ENCODE data around the gene DLST.

Gene DLST

GRCh38 chr14:74945852-74946658, 64.3 kb downstream of the DLST start:
- H3K9ac ChIP-seq (ENCODE audit: low read depth, low read length, poor library complexity, severe bottlenecking): no peak overlapping the region
- H3F3A ChIP-seq (ENCODE audit: low read depth): no peaks in the 10 kb centered on the region
- no peaks in the 10 kb centered on the region for H3K9me2 ChIP-seq (replicated peaks; ENCODE audit: low read depth, low read length)
- no peaks in the 10 kb centered on the region for H3K36me3 ChIP-seq (ENCODE audit: insufficient read depth, low read length)
- no peaks in the 10 kb centered on the region for H3K9me3 ChIP-seq (ENCODE audit: insufficient read depth, low read depth, low read length)
- no peaks in the 10 kb centered on the region for H3K27me3 ChIP-seq (ENCODE audit: insufficient read depth, low read length, poor library complexity, severe bottlenecking)
- no peaks in the 10 kb centered on the region for H4K20me1 ChIP-seq (ENCODE audit: insufficient read depth, low read length, poor library complexity, severe bottlenecking)
- H3K4me3 ChIP-seq (ENCODE audit: low read length, poor library complexity, severe bottlenecking): no peak overlapping the region
- H3K4me1 ChIP-seq (ENCODE audit: insufficient read depth, low read length, poor library complexity, severe bottlenecking): peaks cover 5% of the 10 kb centered on the region
- H3K79me2 ChIP-seq (ENCODE audit: insufficient read depth, low read length): no peaks in the 10 kb centered on the region
- peak overlapping the region; percentile 88 for H2AFZ ChIP-seq (ENCODE audit: low read length)
- no peak for TF ChIP-seq EZH2phosphoT487 (IDR thresholded peaks at IDR 0.05; ENCODE audit: borderline replicate concordance)
- TF ChIP-seq CTCF (conservative IDR thresholded peaks at IDR 0.05; ENCODE audit: low read length): peak; percentile 91
- peak overlapping the region; percentile 5 for H3K4me2 ChIP-seq (ENCODE audit: low read depth, low read length, poor library complexity, severe bottlenecking)

- no peaks in the 10 kb centered on the region for H4K20me1 ChIP-seq (ENCODE audit: insufficient read depth, low read length, poor library complexity, severe bottlenecking)
- no peaks in the 10 kb centered on the region for H3K36me3 ChIP-seq (ENCODE audit: insufficient read depth, low read length)
- H3K79me2 ChIP-seq (ENCODE audit: insufficient read depth, low read length): no peaks in the 10 kb centered on the region
- H3K9me2 ChIP-seq (replicated peaks; ENCODE audit: low read depth, low read length): no peaks in the 10 kb centered on the region
- H3K9ac ChIP-seq (ENCODE audit: low read depth, low read length, poor library complexity, severe bottlenecking): peak overlapping the region; percentile 15
- H2AFZ ChIP-seq (ENCODE audit: low read length): peak overlapping the region; percentile 88
- no peaks in the 10 kb centered on the region for H3K9me3 ChIP-seq (ENCODE audit: insufficient read depth, low read depth, low read length)
- TF ChIP-seq EZH2phosphoT487 (IDR thresholded peaks at IDR 0.05; ENCODE audit: borderline replicate concordance) (no peak), CTCF (conservative IDR thresholded peaks at IDR 0.05; ENCODE audit: low read length) (no peak; the same call in 1 of the 2 replicates)
- no peaks in the 10 kb centered on the region for H3K27me3 ChIP-seq (ENCODE audit: insufficient read depth, low read length, poor library complexity, severe bottlenecking)
- no peak overlapping the region for H3K4me3 ChIP-seq (ENCODE audit: low read length, poor library complexity, severe bottlenecking)
- H3K4me1 ChIP-seq (ENCODE audit: insufficient read depth, low read length, poor library complexity, severe bottlenecking): peaks cover 5% of the 10 kb centered on the region
- H3F3A ChIP-seq (ENCODE audit: low read depth): no peaks in the 10 kb centered on the region
- peak overlapping the region; percentile 5 for H3K4me2 ChIP-seq (ENCODE audit: low read depth, low read length, poor library complexity, severe bottlenecking)
Measured at GRCh38 chr14:74946659-74947281, 65.1 kb downstream of the DLST start.

- H3K9me2 ChIP-seq (replicated peaks; ENCODE audit: low read depth, low read length): no peaks in the 10 kb centered on the region
Measured at GRCh38 chr14:74947353-74948227, 65.9 kb downstream of the DLST start.

More at GRCh38 chr14:74947353-74948227, 65.9 kb downstream of the DLST start:
- Histone ChIP-seq H3K27me3 (ENCODE audit: insufficient read depth, low read length, poor library complexity, severe bottlenecking) (no peaks in the 10 kb centered on the region), H3K79me2 (ENCODE audit: insufficient read depth, low read length) (no peaks in the 10 kb centered on the region), H3K4me3 (ENCODE audit: low read length, poor library complexity, severe bottlenecking) (no peak overlapping the region), H3K9ac (ENCODE audit: low read depth, low read length, poor library complexity, severe bottlenecking) (peak overlapping the region; percentile 15), H3K4me2 (ENCODE audit: low read depth, low read length, poor library complexity, severe bottlenecking) (no peak overlapping the region), H4K20me1 (ENCODE audit: insufficient read depth, low read length, poor library complexity, severe bottlenecking) (no peaks in the 10 kb centered on the region), H3F3A (ENCODE audit: low read depth) (no peaks in the 10 kb centered on the region), H2AFZ (ENCODE audit: low read length) (no peak overlapping the region), H3K9me3 (ENCODE audit: insufficient read depth, low read depth, low read length) (no peaks in the 10 kb centered on the region), H3K36me3 (ENCODE audit: insufficient read depth, low read length) (no peaks in the 10 kb centered on the region), H3K4me1 (ENCODE audit: insufficient read depth, low read length, poor library complexity, severe bottlenecking) (peaks cover 5% of the 10 kb centered on the region)
- TF ChIP-seq CTCF (conservative IDR thresholded peaks at IDR 0.05; ENCODE audit: low read length) (no peak), EZH2phosphoT487 (IDR thresholded peaks at IDR 0.05; ENCODE audit: borderline replicate concordance) (no peak)

Measured in Loucy (cell line).